GM13977 (cell line): ENCODE data around the gene PIK3R4.

Source experiments
- DNase-seq: peaks from one replicate; pipeline ENCODE4 v3.0.0; 2012; ENCODE audit warnings: low spot score
- in situ Hi-C: fragments of 300-500 bp; cut with MboI; formaldehyde crosslinking; loops from one replicate; pipeline ENCODE4 v1.12.0; 2022; ENCODE audit warnings: low sequenced_read_pairs, low pct_unique_long_range_greater_than_20kb, mixed read lengths, inconsistent platforms; ENCODE audit not compliant: unreplicated experiment
- TF ChIP-seq, protein P1 (sequence below): IDR thresholded peaks from 2 replicates; pipeline ENCODE4 v1.5.1; 2012; ENCODE audit warnings: mild to moderate bottlenecking, control low read depth; ENCODE audit not compliant: insufficient read depth; ENCODE audit errors: extremely low read depth, missing control alignments

PIK3R4 gene

DNA sequence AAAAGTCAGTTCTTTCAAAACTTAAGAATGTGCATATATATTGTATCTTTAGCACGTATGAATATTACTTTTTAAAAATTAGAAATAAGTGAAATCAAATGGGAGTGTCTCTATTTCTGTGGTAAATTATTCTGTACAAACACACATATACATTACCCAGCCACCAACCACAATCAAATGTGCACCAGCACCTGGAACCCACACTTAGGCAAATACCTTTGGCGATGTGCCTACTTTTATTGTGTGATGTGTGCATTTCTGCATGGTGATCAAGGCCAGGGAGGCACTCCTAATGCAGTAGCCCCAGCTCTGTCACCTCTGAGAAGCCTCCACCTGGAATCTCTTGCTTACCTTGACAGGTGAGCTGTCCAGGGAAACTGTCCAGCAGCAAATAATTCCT lies 76.9 kb downstream of the PIK3R4 start:
- in situ Hi-C loops = no loop called here
- DNase-seq = no peak
- TF ChIP-seq, protein P1, sequence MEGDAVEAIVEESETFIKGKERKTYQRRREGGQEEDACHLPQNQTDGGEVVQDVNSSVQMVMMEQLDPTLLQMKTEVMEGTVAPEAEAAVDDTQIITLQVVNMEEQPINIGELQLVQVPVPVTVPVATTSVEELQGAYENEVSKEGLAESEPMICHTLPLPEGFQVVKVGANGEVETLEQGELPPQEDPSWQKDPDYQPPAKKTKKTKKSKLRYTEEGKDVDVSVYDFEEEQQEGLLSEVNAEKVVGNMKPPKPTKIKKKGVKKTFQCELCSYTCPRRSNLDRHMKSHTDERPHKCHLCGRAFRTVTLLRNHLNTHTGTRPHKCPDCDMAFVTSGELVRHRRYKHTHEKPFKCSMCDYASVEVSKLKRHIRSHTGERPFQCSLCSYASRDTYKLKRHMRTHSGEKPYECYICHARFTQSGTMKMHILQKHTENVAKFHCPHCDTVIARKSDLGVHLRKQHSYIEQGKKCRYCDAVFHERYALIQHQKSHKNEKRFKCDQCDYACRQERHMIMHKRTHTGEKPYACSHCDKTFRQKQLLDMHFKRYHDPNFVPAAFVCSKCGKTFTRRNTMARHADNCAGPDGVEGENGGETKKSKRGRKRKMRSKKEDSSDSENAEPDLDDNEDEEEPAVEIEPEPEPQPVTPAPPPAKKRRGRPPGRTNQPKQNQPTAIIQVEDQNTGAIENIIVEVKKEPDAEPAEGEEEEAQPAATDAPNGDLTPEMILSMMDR = no peak

DNA sequence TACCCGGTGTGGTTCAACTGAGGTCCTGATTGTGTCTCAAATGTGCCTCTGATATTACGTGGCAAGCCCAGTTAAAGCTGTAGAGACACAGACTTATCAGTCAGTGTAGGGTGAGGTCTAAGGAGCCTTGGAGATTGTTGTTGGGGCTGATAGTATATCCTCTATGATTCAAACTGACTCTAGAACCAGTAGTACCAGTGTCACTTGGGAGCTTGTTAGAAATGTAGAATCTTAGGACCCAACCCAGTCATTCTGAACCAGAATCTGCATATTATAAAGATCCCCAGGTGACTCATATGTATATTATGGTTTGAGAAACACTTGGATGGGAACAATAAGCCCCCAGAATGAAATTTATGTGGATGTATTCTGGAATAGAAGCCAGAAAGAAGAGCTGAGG lies 83.5 kb downstream of the PIK3R4 start:
- TF ChIP-seq, protein P1 = no peak
- DNase-seq = no peak
- in situ Hi-C loops = no loop called here

DNA sequence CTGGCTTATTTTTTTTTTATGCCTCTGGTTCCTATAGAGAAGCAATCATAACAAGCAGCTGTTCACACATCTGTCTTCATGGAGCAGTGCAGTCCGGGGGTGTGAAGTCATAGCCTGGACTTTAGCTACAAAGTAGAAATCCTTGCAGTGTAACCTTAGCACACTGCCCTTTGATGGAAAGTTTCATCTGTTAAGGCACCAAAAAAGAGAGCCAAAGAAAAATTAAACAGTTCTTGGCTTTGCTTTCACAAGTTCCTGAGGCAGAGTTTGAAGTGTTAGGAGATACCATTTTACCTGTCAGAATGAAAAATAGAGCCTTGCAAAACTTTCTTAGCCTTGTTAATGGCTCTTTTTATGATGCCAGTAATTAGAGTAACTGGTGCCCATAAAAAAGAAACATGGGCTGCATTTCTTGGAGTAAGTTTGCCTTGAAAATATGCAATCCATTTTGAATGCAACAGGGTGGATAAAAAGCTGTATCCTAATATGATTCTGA lies 84.1 kb downstream of the PIK3R4 start:
- TF ChIP-seq, protein P1 = no peak
- DNase-seq = no peak
- in situ Hi-C loops = no loop called here

DNA sequence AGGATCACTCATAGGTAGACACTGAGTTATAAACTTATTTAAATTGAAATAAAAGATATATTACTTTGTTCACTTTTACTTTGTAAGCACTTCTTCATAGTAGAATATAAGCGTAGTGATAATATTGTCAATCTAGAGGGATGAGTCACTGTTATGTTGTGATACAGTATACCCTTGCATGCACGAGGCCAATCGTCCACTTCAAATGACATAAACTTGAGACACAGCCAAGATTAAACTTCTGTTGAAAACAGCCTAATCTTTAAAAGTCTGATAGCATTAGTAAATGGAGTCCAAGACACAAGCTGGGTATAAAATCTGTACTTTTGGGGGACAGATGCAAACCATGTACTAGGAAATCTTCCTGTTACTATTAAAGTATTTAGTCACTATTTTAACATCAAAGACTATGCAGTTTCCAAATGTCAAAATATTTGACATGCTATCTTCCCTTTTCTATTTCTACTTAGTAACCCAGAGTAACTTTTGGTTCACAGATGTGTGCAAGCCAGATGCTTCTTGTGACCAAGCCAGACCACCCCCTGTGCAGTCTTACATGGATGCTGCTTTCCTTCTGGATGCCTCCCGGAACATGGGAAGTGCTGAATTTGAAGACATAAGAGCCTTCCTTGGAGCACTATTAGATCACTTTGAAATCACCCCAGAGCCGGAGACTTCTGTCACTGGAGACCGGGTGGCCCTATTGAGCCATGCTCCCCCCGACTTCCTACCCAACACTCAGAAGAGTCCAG lies 85.3 kb downstream of the PIK3R4 start:
- DNase-seq = no peak
- TF ChIP-seq, protein P1 = no peak

DNA sequence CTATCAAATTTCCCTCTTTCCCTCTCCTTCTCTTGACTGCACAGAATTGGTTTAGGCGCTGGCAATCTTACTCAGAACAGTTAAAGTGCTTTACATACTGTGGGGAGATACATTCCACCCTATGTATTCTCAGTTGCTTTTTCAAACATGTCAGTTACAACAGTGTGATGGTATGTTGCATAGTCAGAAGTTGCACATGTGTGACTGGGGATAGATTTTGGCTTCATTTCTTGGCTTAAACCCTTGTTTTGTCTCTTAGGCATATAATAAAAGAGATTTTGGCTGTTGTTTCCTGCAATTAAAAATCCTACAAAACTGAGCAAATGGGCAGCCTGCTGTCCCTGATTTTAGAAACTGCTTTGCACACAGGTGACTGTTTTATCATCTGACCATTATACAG lies 86.7 kb downstream of the PIK3R4 start:
- in situ Hi-C loops = no loop called here
- TF ChIP-seq, protein P1 = no peak
- no peak for DNase-seq

More for the DNA sequence above, 85.3 kb downstream of the PIK3R4 start:
- in situ Hi-C loops = no loop called here

DNA sequence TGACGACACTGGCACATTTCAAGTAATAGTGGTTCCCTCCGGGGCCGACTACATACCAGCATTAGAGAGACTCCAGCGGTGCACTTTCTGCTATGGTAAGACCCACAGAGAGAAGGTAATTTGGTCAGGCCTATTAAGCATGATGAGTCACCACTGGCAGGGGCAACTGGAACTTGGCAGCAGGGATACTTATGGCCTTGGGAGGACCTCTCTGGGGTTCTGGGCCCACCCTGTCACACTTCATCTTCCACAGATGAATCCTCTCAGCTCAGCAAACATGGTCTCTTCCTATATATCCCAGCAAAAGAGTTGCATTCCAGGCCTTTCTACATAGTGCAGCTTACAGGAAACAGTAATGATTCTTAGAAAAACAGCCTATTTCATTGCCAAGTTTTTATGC lies 88.0 kb downstream of the PIK3R4 start:
- TF ChIP-seq, protein P1 = no peak
- DNase-seq = no peak
- in situ Hi-C loops = no loop called here

DNA sequence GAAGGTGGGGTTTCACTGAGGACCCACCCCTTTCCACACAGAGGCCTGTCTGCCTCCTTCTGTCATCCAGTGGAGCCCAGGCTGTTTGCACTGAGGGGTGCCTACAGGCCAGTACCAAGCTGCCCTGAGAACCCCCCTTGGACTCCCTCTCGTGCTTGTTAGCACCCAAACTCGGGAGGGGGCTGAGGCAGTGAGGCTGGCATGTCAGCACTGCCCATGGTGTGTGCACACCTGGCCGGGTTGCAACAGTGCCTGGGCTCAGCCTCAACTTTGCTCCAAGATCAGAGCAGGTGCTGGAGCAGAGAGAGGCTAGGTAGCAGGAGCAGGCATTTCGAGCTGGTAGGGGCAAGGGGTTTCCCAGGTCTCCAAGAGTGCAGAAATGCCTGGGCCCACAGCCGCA lies 90.0 kb downstream of the PIK3R4 start:
- TF ChIP-seq, protein P1 = no peak
- in situ Hi-C loops = no loop called here
- DNase-seq = no peak
